ENCODE results near the gene CCDC33.
A peak's percentile ranks its signal among the peaks of the same experiment; 100 is the strongest.

Gene CCDC33

DNA sequence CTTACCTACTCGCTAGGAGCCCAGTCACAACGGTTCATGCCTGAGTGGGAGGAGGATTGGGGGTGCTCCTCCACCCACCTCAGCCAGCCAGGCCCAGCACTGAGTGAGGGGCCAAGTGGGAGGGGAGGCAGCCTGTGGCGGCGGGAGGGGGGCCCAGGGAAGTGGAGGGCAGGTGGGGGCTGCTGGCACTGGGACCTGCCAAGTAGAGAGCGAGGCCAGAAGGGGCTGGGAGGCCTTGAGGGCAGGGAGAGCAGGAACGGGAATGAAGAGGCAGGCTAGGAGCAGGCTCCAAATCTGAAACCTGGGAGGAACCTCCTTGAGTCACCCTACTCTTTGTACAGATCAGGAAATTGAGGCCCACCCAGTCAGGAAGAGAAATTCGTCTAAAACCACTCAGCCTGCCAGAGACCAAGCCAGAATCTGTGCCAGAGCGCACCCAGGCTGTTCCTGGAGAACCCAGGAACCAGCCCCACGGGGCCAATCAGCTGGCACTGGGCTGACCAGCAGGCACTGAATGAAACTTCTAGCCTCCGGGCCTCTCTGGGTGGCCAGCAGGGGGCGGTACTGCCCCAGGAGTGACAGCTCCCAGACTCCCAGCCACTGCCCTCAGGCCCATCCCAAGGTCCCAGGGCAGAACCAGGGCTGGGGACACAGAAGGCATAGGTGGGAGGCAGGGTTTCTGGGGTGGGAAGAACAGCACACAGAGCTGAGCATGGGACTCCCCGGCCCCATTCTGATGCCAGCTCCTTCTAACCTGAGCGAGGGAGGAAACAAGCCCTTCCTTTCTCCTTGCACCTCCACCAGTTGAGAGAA, 146.1 kb downstream of the CCDC33 start:
- DNase-seq (ENCODE audit: low read depth): peak; percentile 73

DNA sequence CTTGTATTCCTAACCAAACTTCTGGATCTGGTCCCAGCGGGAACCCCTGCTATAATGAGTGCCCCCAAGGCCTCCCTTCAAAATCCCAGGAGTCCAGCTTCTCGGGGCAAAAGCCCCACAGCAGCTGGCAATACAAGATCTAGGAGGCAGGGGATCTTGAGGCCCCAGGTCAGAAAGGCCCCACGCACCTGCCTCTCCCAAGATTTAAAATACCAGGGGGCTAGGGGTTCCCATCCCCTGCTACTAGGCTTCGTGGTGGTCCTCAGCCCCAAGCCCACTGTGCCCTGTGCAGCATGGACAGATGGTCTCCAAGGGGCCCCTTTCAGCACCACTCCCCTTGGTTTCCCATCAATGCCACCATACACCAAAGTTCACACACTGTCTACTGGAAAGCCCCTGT, 147.2 kb downstream of the CCDC33 start:
- no peak for DNase-seq (ENCODE audit: low read depth)

DNA sequence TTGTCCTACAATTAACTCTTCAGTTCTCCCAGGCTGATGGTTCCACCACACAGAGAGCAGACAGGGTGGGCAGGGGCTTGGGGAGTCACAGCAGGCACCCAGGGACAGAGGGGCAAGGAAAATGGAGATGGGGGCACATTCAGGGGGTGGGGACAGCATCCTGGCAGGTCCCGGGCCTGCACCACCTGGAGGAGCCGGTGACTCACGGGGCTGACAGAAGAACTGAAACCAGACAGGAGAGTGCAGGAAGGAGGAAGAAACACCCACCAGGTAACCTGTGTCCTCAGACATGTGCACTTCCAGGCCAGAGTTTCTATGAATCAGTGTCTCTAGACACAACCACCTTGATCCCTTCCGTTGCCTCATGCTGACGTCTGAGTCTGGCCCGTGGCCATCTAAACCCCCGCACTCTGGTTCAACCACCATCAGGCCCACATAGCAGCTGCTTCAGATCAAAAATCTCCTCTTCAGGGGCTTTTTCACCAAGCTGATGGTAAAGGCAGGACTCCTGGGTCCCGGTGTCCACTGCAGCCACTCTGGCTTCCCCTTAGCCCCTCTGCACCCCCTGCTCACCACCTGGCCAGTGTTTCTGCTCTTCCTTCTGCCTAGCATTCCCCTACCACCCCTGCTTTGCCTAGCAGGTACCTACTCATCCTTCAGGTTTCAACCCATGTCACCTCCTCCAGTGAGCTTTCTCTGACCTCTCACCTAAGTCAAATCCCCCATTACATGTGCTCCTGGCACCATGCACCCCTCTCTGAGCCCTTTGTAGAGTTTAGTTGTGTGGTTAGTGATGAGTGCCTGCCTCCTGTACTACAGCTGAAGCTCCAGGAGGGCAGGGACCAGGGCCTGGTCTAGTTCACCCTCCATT, 147.8 kb downstream of the CCDC33 start:
- DNase-seq (ENCODE audit: low read depth): peak; percentile 22

DNA sequence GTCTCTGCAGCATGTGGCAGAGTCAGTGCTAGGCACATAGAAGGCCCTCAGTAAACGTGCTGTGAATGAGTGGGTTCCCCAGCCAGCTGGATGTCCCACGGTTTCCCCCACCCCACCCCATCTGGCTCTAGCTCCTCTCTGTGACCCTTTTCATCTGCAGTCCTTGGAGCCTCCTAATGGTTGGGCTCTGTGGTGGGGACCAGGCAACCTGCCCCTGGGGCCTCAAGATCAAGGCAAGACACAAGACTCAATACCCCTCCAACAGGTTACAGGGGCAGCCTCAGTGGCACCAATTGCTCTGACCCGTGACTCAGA, 148.4 kb downstream of the CCDC33 start:
- DNase-seq (ENCODE audit: low read depth): no peak

DNA sequence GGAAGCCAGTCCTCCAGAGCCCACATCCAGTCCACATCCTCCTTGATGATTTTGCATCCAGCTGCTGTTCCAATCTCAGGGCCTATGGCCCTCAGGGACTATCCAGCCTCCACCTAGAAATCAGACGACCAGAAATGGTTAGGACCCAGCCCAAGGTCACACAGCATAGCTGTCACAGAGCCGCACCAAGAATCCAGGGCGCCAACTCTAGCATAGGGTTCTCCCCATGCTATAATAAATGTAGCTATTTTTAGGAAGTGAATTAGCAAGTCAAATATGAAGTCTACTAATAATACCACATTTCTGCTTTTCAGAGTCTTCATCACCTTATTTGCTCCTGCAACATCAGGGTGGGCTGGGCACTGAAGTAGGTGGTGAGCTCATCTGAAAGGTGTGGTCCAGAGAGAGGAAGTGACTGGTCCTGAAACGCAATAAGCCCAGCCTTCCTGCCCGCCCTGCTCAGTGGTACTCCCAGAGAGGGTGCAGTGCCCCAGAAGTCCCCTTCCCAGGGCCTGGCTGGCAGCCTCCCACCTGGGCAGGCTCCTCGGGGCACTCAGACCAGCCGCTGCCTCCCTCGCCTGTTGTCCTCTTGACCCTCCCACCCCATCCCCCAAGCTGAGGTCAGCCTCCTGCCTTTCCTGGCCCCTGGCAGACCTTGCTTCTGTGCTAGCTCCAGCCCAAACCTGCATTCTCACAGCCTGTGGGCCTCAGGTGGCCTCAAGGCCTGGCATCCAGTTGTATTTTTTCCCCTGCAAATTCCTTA, 148.9 kb downstream of the CCDC33 start:
- no peak for DNase-seq (ENCODE audit: low read depth)

DNA sequence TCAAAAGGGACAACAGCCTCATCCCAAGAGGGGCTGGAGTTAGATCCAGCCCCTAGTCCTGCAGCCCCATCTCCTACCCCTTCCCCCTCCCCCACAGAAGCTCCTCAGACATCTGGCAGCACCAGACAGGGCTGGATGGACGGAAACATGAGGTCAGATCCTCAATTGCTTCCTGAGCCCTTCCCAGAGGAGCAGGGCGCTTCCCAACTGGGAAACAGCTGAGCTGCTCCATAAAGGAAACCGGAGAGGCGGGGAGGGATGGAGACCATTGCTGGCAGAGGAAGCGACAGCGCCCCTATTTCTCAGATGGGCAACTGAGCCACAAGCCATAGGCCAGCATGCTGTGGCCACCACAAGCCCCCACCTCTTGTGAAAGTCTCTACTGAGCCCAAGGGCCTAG, 149.6 kb downstream of the CCDC33 start:
- no peak for DNase-seq (ENCODE audit: low read depth)
